GM23338 (cell line): Measurements from ENCODE around the gene CPO. TPM values are rescaled to one million over a fixed set of nuclear protein-coding genes. Genes with fewer than 3 reads are reported as not detected.

Experiments
- ATAC-seq: fragments of 200-7000 bp; cut with Tn5 transposase; 3 replicates; pipeline ENCODE4 v1.9.1; 2020
- DNase-seq: peaks from one replicate; pipeline ENCODE4 v3.0.0-alpha.2; 2015; ENCODE audit warnings: low spot score
- H2AFZ ChIP-seq: fragments of 200-600 bp; sonication (generic); 2 replicates; pipeline ENCODE4 v1.8.0; 2016; ENCODE audit warnings: antibody characterized with exemption, mild to moderate bottlenecking, moderate library complexity
- H3F3A ChIP-seq: fragments of 200-600 bp; sonication (generic); replicated peaks from 2 replicates; pipeline ENCODE4 v1.8.0; 2017; ENCODE audit warnings: antibody characterized with exemption, mixed run types, low read depth
- H3K27ac ChIP-seq: fragments of 200-600 bp; sonication (generic); 2 replicates; pipeline ENCODE4 v1.6.1; 2016; ENCODE audit warnings: low read depth
- H3K27me3 ChIP-seq: fragments of 200-600 bp; sonication (generic); 2 replicates; pipeline ENCODE4 v1.8.0; 2016; ENCODE audit warnings: mild to moderate bottlenecking, mixed run types, moderate library complexity; ENCODE audit not compliant: insufficient read depth
- H3K36me3 ChIP-seq: fragments of 200-600 bp; sonication (generic); 2 replicates; pipeline ENCODE4 v1.8.0; 2016; ENCODE audit warnings: mild to moderate bottlenecking; ENCODE audit not compliant: insufficient read depth
- H3K4me1 ChIP-seq: fragments of 200-600 bp; sonication (generic); 2 replicates; pipeline ENCODE4 v1.8.0; 2016; ENCODE audit warnings: mild to moderate bottlenecking, moderate library complexity; ENCODE audit not compliant: insufficient read depth
- H3K4me2 ChIP-seq: fragments of 200-600 bp; sonication (generic); 2 replicates; pipeline ENCODE4 v1.7.1; 2017; ENCODE audit warnings: mixed run types
- H3K4me3 ChIP-seq: fragments of 200-600 bp; sonication (generic); 2 replicates; pipeline ENCODE4 v1.6.1; 2016; ENCODE audit warnings: mixed run types
- H3K79me2 ChIP-seq: fragments of 200-600 bp; sonication (generic); replicated peaks from 2 replicates; pipeline ENCODE4 v1.8.0; 2017; ENCODE audit warnings: mild to moderate bottlenecking; ENCODE audit not compliant: insufficient read depth
- H3K9me2 ChIP-seq: fragments of 200-600 bp; sonication (generic); 2 replicates; pipeline ENCODE4 v1.8.0; 2017; ENCODE audit not compliant: insufficient read depth
- H4K20me1 ChIP-seq: fragments of 200-600 bp; sonication (generic); replicated peaks from 2 replicates; pipeline ENCODE4 v1.8.0; 2017; ENCODE audit warnings: mild to moderate bottlenecking; ENCODE audit not compliant: insufficient read depth
- H3K27ac Mint-ChIP-seq: 2 replicates; pipeline ENCODE4 v1.8.0; 2020; ENCODE audit warnings: inconsistent platforms, mild to moderate bottlenecking, moderate library complexity, mixed read lengths
- H3K27me3 Mint-ChIP-seq: 3 replicates; pipeline ENCODE4 v1.8.0; 2022; ENCODE audit warnings: low read depth, mild to moderate bottlenecking, moderate library complexity, mixed read lengths, inconsistent platforms; ENCODE audit not compliant: insufficient read depth, poor library complexity
- H3K36me3 Mint-ChIP-seq: 3 replicates; pipeline ENCODE4 v1.8.0; 2021; ENCODE audit warnings: low read depth, mild to moderate bottlenecking, inconsistent platforms, moderate library complexity, mixed read lengths
- H3K4me1 Mint-ChIP-seq: 3 replicates; pipeline ENCODE4 v1.8.0; 2020; ENCODE audit warnings: mild to moderate bottlenecking, inconsistent platforms, mixed read lengths
- H3K4me3 Mint-ChIP-seq: 3 replicates; pipeline ENCODE4 v1.8.0; 2021; ENCODE audit warnings: moderate library complexity, mild to moderate bottlenecking, inconsistent platforms, mixed read lengths
- H3K9me3 Mint-ChIP-seq: 3 replicates; pipeline ENCODE4 v1.8.0; 2020; ENCODE audit warnings: moderate library complexity, mild to moderate bottlenecking, inconsistent platforms, mixed read lengths
- CREB1 ChIP-seq: fragments of 250-450 bp; sonication (Bioruptor Pico); IDR thresholded peaks from 2 replicates; pipeline ENCODE4 v1.5.0; 2020; ENCODE audit warnings: low read depth, mild to moderate bottlenecking, moderate library complexity
- CTCF ChIP-seq, 2 experiments: fragments of 200-600 bp in 1 of 2; sonication (generic) in 1 of 2; conservative IDR thresholded peaks; 2 replicates each; pipeline versions ENCODE4 v1.5.1 to v1.6.1; 2016 to 2017; ENCODE audit warnings: antibody characterized with exemption in 2 of 2, low read depth in 2 of 2, mild to moderate bottlenecking in 2 of 2, moderate library complexity in 1 of 2
- ETS1 ChIP-seq: IDR thresholded peaks from 2 replicates; pipeline ENCODE4 v1.6.1; 2016; ENCODE audit warnings: antibody characterized with exemption
- EZH2 ChIP-seq: fragments of 200-600 bp; sonication (generic); IDR thresholded peaks from one replicate; pipeline ENCODE4 v1.8.0; 2017; ENCODE audit warnings: antibody characterized with exemption, mild to moderate bottlenecking, low read depth; ENCODE audit not compliant: unreplicated experiment
- EZH2phosphoT487 ChIP-seq: fragments of 200-600 bp; sonication (generic); IDR thresholded peaks from one replicate; pipeline ENCODE4 v1.8.1; 2018; ENCODE audit warnings: antibody characterized with exemption; ENCODE audit not compliant: unreplicated experiment
- JUNB ChIP-seq: IDR thresholded peaks from one replicate; pipeline ENCODE4 v1.6.1; 2016; ENCODE audit warnings: antibody characterized with exemption; ENCODE audit not compliant: unreplicated experiment
- NANOG ChIP-seq: IDR thresholded peaks from 2 replicates; pipeline ENCODE4 v1.6.1; 2016; ENCODE audit warnings: antibody characterized with exemption, borderline replicate concordance
- POLR2AphosphoS5 ChIP-seq: IDR thresholded peaks from 2 replicates; pipeline ENCODE4 v1.6.1; 2016; ENCODE audit warnings: antibody characterized with exemption, low read depth
- STAT1 ChIP-seq: IDR thresholded peaks from one replicate; pipeline ENCODE4 v1.6.1; 2016; ENCODE audit warnings: antibody characterized with exemption; ENCODE audit not compliant: unreplicated experiment
- ZNF114 ChIP-seq: fragments of 250-450 bp; sonication (Bioruptor Pico); IDR thresholded peaks from 2 replicates; pipeline ENCODE4 v1.5.0; 2020; ENCODE audit warnings: mild to moderate bottlenecking, moderate library complexity
- ZNF331 ChIP-seq: fragments of 250-450 bp; sonication (Bioruptor Pico); IDR thresholded peaks from 2 replicates; pipeline ENCODE4 v1.5.0; 2020; ENCODE audit warnings: low read depth, mild to moderate bottlenecking, moderate library complexity
- ZNF462 ChIP-seq: fragments of 250-450 bp; sonication (Bioruptor Pico); IDR thresholded peaks from 2 replicates; pipeline ENCODE4 v1.5.0; 2020; ENCODE audit warnings: mild to moderate bottlenecking, moderate library complexity
- polyA plus RNA-seq: library from polyadenylated mRNA; unstranded; fragments of >200 nt; fragmentation: Nextera tagmentation; extraction: Ambion mirVana; gene quantifications from 2 replicates; pipeline ENCODE4 v1.2.1, GENCODE V29; 2016
- total RNA-seq: library from RNA; depleted of rRNA; stranded (reverse); fragments of >200 nt; shearing (Covaris generic); gene quantifications from 2 replicates; pipeline ENCODE4 v1.2.3, GENCODE V29; 2014
- TF ChIP-seq, protein P1 (sequence below): IDR thresholded peaks from one replicate; pipeline ENCODE4 v1.6.1; 2018; ENCODE audit warnings: antibody characterized with exemption; ENCODE audit not compliant: unreplicated experiment

Gene CPO
- total and polyA plus RNA-seq, 2 experiments from 2014 or later, result 0.91 to 0.94 TPM

GRCh38 chr2:207012461-207012860 lies 73.1 kb downstream of the CPO start:
- H3K27me3 Mint-ChIP-seq, result no peaks in the 10 kb centered on the region
- peaks cover 10% of the 10 kb centered on the region for H3K36me3 Mint-ChIP-seq
- Histone ChIP-seq H3K27me3 (no peaks in the 10 kb centered on the region), H3K4me2 (no peak overlapping the region), H3K27ac (no peak overlapping the region), H3K4me1 (peaks cover 30% of the 10 kb centered on the region), H2AFZ (no peak overlapping the region), H4K20me1 (no peaks in the 10 kb centered on the region), H3K79me2 (no peaks in the 10 kb centered on the region), H3K36me3 (peaks cover 3% of the 10 kb centered on the region; the same call in 1 of the 2 replicates), H3K4me3 (no peak overlapping the region), H3K9me2 (peaks cover 10% of the 10 kb centered on the region), H3F3A (no peaks in the 10 kb centered on the region)
- peaks cover 11% of the 10 kb centered on the region; the same call in 2 of the 3 replicates for H3K9me3 Mint-ChIP-seq
- no peak overlapping the region for H3K4me3 Mint-ChIP-seq
- H3K27ac Mint-ChIP-seq, result no peak overlapping the region
- ATAC-seq, result no peak
- DNase-seq, result no peak
- TF ChIP-seq, protein P1, sequence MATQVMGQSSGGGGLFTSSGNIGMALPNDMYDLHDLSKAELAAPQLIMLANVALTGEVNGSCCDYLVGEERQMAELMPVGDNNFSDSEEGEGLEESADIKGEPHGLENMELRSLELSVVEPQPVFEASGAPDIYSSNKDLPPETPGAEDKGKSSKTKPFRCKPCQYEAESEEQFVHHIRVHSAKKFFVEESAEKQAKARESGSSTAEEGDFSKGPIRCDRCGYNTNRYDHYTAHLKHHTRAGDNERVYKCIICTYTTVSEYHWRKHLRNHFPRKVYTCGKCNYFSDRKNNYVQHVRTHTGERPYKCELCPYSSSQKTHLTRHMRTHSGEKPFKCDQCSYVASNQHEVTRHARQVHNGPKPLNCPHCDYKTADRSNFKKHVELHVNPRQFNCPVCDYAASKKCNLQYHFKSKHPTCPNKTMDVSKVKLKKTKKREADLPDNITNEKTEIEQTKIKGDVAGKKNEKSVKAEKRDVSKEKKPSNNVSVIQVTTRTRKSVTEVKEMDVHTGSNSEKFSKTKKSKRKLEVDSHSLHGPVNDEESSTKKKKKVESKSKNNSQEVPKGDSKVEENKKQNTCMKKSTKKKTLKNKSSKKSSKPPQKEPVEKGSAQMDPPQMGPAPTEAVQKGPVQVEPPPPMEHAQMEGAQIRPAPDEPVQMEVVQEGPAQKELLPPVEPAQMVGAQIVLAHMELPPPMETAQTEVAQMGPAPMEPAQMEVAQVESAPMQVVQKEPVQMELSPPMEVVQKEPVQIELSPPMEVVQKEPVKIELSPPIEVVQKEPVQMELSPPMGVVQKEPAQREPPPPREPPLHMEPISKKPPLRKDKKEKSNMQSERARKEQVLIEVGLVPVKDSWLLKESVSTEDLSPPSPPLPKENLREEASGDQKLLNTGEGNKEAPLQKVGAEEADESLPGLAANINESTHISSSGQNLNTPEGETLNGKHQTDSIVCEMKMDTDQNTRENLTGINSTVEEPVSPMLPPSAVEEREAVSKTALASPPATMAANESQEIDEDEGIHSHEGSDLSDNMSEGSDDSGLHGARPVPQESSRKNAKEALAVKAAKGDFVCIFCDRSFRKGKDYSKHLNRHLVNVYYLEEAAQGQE, result no peak
- TF ChIP-seq EZH2, result no peak
- TF ChIP-seq ETS1, result no peak
- TF ChIP-seq ZNF331 (CRISPR knock-in tag), result no peak
- TF ChIP-seq STAT1, result no peak
- TF ChIP-seq EZH2phosphoT487, result no peak
- no peak for TF ChIP-seq NANOG
- no peak for TF ChIP-seq ZNF114
- no peak for TF ChIP-seq CREB1 (CRISPR knock-in tag)
- no peak for TF ChIP-seq CTCF (conservative IDR thresholded peaks at IDR 0.05; ENCODE audit: low read depth in 2 of 2)
- no peak for TF ChIP-seq JUNB
- no peak for TF ChIP-seq POLR2AphosphoS5
- no peak for TF ChIP-seq ZNF462 (CRISPR knock-in tag)
- peaks cover 28% of the 10 kb centered on the region for H3K4me1 Mint-ChIP-seq
